Measurements from ENCODE around the gene SOCS6.

The SOCS6 gene

GRCh38 chr18:70368903-70369302 lies 80.1 kb downstream of the SOCS6 start:
- TF ChIP-seq EGR1 (IDR thresholded peaks at IDR 0.05) (no peak), CEBPB (IDR thresholded peaks at IDR 0.05) (no peak)

DNA sequence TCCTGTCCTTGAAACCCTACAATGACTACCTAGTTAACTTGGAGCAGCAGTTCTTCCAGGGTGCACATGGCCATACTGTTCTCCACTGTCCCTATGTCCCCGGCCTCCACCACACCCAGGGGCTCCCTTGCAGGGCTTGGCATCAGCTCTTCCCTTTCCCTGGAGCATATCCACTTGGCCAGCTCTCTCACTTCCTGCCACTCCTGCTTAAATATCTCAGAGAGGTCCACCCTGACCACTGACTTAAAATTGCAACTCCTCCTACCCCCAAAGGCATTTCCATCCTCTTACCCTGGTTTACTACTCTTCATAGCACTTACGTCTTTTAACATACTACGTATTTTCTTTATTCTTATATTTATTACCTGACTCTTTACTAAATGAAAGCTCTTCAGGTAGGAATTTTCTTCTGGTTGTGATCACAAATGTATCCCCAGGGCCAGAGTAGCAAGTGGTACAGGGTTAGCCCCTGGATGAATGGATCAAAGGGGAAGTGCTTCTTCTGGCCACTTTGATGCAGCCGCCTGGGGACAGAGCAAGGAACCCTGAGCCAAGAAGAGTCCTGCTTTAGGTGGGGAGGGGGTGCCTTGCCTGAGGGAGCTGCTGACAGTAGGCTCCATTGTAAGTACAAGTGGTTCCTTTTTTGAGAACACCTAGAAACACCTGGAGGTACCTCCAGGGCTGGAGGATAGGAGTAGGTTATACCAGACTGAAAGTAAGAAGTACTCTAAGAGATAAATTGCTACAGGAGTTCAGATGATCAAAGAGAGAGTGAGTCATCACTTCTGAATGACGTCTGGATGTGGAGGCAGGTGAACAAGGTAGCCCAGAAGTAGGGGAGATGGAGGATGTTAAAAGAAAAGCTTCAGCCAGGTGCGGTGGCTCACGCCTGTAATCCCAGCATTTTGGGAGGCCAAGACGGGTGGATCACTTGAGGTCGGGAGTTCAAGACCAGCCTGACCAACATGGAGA lies 82.2 kb downstream of the SOCS6 start:
- TF ChIP-seq CEBPB (IDR thresholded peaks at IDR 0.05) (no peak), ZBTB7A (IDR thresholded peaks at IDR 0.05; ENCODE audit: low read depth) (no peak), EGR1 (IDR thresholded peaks at IDR 0.05) (no peak), TCF12 (IDR thresholded peaks at IDR 0.05; ENCODE audit: low read depth) (no peak), YY1 (IDR thresholded peaks at IDR 0.05; ENCODE audit: low read depth) (no peak), RAD21 (IDR thresholded peaks at IDR 0.05; ENCODE audit: low read depth) (no peak), FOXM1 (IDR thresholded peaks at IDR 0.05; ENCODE audit: borderline replicate concordance, low read depth) (no peak)
- TF ChIP-seq, protein P1, sequence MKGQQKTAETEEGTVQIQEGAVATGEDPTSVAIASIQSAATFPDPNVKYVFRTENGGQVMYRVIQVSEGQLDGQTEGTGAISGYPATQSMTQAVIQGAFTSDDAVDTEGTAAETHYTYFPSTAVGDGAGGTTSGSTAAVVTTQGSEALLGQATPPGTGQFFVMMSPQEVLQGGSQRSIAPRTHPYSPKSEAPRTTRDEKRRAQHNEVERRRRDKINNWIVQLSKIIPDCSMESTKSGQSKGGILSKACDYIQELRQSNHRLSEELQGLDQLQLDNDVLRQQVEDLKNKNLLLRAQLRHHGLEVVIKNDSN (IDR thresholded peaks at IDR 0.05), result no peak

- TF ChIP-seq TCF12 (IDR thresholded peaks at IDR 0.05; ENCODE audit: low read depth) (no peak), NFIC (IDR thresholded peaks at IDR 0.05) (no peak), EGR1 (IDR thresholded peaks at IDR 0.05) (no peak), FOXM1 (IDR thresholded peaks at IDR 0.05; ENCODE audit: borderline replicate concordance, low read depth) (no peak), YY1 (IDR thresholded peaks at IDR 0.05; ENCODE audit: low read depth) (no peak), ZBTB7A (IDR thresholded peaks at IDR 0.05; ENCODE audit: low read depth) (no peak), TAF1 (IDR thresholded peaks at IDR 0.05; ENCODE audit: low read depth) (no peak), CREB1 (IDR thresholded peaks at IDR 0.05; ENCODE audit: low read depth) (no peak), EP300 (IDR thresholded peaks at IDR 0.05; ENCODE audit: borderline replicate concordance) (no peak), TEAD4 (IDR thresholded peaks at IDR 0.05) (no peak), REST (IDR thresholded peaks at IDR 0.05; ENCODE audit: low read depth) (no peak), CEBPB (IDR thresholded peaks at IDR 0.05) (no peak), RAD21 (IDR thresholded peaks at IDR 0.05; ENCODE audit: low read depth) (no peak)
- TF ChIP-seq, protein P2, sequence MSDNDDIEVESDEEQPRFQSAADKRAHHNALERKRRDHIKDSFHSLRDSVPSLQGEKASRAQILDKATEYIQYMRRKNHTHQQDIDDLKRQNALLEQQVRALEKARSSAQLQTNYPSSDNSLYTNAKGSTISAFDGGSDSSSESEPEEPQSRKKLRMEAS (IDR thresholded peaks at IDR 0.05), result no peak
- TF ChIP-seq, protein P1 (IDR thresholded peaks at IDR 0.05), result no peak
These were observed 83.1 kb downstream of the SOCS6 start for GRCh38 chr18:70371908-70372307.

- no peak for TF ChIP-seq EP300 (IDR thresholded peaks at IDR 0.05; ENCODE audit: borderline replicate concordance)
- TF ChIP-seq RAD21 (IDR thresholded peaks at IDR 0.05; ENCODE audit: low read depth), result no peak
- TF ChIP-seq EGR1 (IDR thresholded peaks at IDR 0.05), result no peak
- TF ChIP-seq FOXM1 (IDR thresholded peaks at IDR 0.05; ENCODE audit: borderline replicate concordance, low read depth), result no peak
- no peak for TF ChIP-seq YY1 (IDR thresholded peaks at IDR 0.05; ENCODE audit: low read depth)
- no peak for TF ChIP-seq TAF1 (IDR thresholded peaks at IDR 0.05; ENCODE audit: low read depth)
- TF ChIP-seq ZBTB7A (IDR thresholded peaks at IDR 0.05; ENCODE audit: low read depth), result no peak
- TF ChIP-seq, protein P2 (IDR thresholded peaks at IDR 0.05), result no peak
- TF ChIP-seq, protein P1 (IDR thresholded peaks at IDR 0.05), result no peak
- TF ChIP-seq CEBPB (IDR thresholded peaks at IDR 0.05), result no peak
- TF ChIP-seq TEAD4 (IDR thresholded peaks at IDR 0.05), result no peak
- no peak for TF ChIP-seq NFIC (IDR thresholded peaks at IDR 0.05)
- no peak for TF ChIP-seq CREB1 (IDR thresholded peaks at IDR 0.05; ENCODE audit: low read depth)
These were observed 83.7 kb downstream of the SOCS6 start for GRCh38 chr18:70372450-70373041.

DNA sequence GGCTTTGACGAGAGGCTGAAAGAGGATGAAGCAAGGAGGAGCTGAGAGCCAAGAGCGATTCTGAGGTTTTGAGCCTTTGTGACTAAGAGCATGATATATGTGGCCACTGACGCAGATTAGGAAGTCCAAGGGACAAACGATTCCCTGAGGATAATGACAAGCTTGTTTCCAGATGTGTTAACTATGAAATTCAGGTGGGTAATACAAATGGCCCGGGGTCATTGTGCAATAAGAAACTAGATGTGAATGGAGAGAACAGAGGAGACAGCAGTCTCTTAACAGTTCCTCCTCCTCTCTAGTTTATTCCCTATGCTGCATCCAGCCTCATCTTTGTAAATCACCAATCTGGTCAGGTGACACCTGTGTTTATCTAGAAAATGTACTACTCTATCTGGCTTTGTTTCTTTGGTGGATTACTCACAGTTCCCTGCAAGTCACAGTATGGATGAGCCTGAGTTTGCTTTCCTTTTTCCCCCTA lies 84.2 kb downstream of the SOCS6 start:
- TF ChIP-seq FOXM1 (IDR thresholded peaks at IDR 0.05; ENCODE audit: borderline replicate concordance, low read depth), result no peak
- 0 out of 2 replicates have a peak, but pooled peaks have one; percentile 15 for TF ChIP-seq CEBPB (IDR thresholded peaks at IDR 0.05)

DNA sequence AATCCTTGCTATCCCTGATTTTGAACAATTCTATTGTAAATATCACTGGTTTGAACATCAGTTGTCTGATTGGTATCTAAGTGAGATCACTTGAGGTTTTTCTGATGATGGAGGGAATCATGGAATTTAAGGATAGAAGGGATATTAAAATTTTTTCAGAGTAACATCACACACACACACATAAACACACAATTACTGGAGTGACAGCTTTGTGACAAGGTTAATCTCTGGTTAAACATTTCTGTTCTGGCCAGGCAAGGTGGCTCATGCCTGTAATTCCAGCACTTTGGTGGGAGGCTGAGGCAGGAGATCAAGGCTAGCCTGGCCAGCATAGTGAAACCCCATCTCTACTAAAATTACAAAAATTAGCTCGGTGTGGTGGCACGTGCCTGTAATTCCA lies 85.3 kb downstream of the SOCS6 start:
- TF ChIP-seq TAF1 (IDR thresholded peaks at IDR 0.05; ENCODE audit: low read depth), result no peak
- no peak for TF ChIP-seq FOXM1 (IDR thresholded peaks at IDR 0.05; ENCODE audit: borderline replicate concordance, low read depth)
- TF ChIP-seq REST (IDR thresholded peaks at IDR 0.05; ENCODE audit: low read depth), result no peak
- no peak for TF ChIP-seq CREB1 (IDR thresholded peaks at IDR 0.05; ENCODE audit: low read depth)
- no peak for TF ChIP-seq NFIC (IDR thresholded peaks at IDR 0.05)
- no peak for TF ChIP-seq EP300 (IDR thresholded peaks at IDR 0.05; ENCODE audit: borderline replicate concordance)
- no peak for TF ChIP-seq EGR1 (IDR thresholded peaks at IDR 0.05)
- TF ChIP-seq ZBTB7A (IDR thresholded peaks at IDR 0.05; ENCODE audit: low read depth), result no peak
- no peak for TF ChIP-seq TEAD4 (IDR thresholded peaks at IDR 0.05)
- no peak for TF ChIP-seq CEBPB (IDR thresholded peaks at IDR 0.05)
- TF ChIP-seq, protein P2 (IDR thresholded peaks at IDR 0.05), result no peak
- no peak for TF ChIP-seq RAD21 (IDR thresholded peaks at IDR 0.05; ENCODE audit: low read depth)
- TF ChIP-seq, protein P1 (IDR thresholded peaks at IDR 0.05), result no peak
- no peak for TF ChIP-seq TCF12 (IDR thresholded peaks at IDR 0.05; ENCODE audit: low read depth)

Data from Ishikawa (cell line).